K562 (cell line): ENCODE data around the gene SETX.

Experiments
- ATF7 ChIP-seq: fragments of 450-650 bp; IDR thresholded peaks from 2 replicates; pipeline ENCODE4 v1.7.1; 2014; ENCODE audit warnings: mild to moderate bottlenecking, moderate library complexity
- ETV1 ChIP-seq: fragments of 450-650 bp; conservative IDR thresholded peaks from 2 replicates; pipeline ENCODE4 v1.6.1; 2016; ENCODE audit warnings: missing genetic modification characterization, control low read depth, low read depth, missing compliant biosample characterization
- MTA1 ChIP-seq: fragments of 450-650 bp; IDR thresholded peaks from 2 replicates; pipeline ENCODE4 v1.6.1; 2017; ENCODE audit warnings: borderline replicate concordance
- POLR2A ChIP-seq: fragments of 450-650 bp; conservative IDR thresholded peaks from 2 replicates; pipeline ENCODE4 v1.6.1; 2016
- POLR2AphosphoS5 ChIP-seq: IDR thresholded peaks from 2 replicates; pipeline ENCODE4 v1.6.1; 2011; ENCODE audit warnings: mild to moderate bottlenecking, low read depth, low read length, moderate library complexity; ENCODE audit not compliant: control insufficient read depth, insufficient read depth
- SIN3B ChIP-seq: fragments of 450-650 bp; IDR thresholded peaks from 2 replicates; pipeline ENCODE4 v1.6.1; 2017; ENCODE audit warnings: low read depth, mild to moderate bottlenecking, moderate library complexity
- TF ChIP-seq, protein P1 (sequence below), 3 experiments: IDR thresholded peaks in 2 of 3; conservative IDR thresholded peaks in 1 of 3; 2 replicates each; pipeline ENCODE4 v1.5.1; 2011 to 2012; ENCODE audit warnings: low read length in 3 of 3, mild to moderate bottlenecking in 3 of 3, control low read depth in 2 of 3, improper control_type of control experiment in 1 of 3, inconsistent platforms in 1 of 3, low read depth in 1 of 3, mixed read lengths in 1 of 3, moderate library complexity in 1 of 3; ENCODE audit not compliant: insufficient read depth in 2 of 3
- TF ChIP-seq, protein P2 (sequence below): fragments of 200-600 bp; sonication (generic); IDR thresholded peaks from one replicate; pipeline ENCODE4 v1.6.1; 2012; ENCODE audit warnings: mild to moderate bottlenecking, low read depth, low read length, inconsistent platforms
- TF ChIP-seq, protein P3 (sequence below): sonication (generic); formaldehyde crosslinking; IDR thresholded peaks from 2 replicates; pipeline ENCODE4 v1.8.1; 2022; ENCODE audit warnings: missing genetic modification reagents

DNA sequence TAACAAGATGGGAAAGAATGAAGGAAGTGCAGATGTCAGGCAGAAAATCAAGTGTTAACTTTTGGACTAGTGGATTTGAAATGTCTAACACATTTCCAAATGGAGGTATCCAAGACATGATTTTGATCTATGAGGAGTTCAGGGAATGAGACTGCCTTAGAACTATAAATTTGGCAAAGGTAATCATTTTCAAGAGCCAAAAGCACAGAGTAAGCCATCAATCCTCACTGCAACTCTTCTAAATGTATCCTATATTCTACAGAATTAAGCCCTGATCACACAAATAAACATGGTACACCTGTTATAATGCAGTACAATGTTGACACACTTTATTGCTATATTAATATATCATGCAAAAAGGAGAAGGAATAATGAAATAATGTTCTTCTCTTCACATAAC lies 55.6 kb downstream of the SETX start:
- TF ChIP-seq ATF7 (no peak), SIN3B (no peak), POLR2AphosphoS5 (no peak), ETV1 (no peak), POLR2A (no peak), MTA1 (no peak)
- TF ChIP-seq, protein P1, sequence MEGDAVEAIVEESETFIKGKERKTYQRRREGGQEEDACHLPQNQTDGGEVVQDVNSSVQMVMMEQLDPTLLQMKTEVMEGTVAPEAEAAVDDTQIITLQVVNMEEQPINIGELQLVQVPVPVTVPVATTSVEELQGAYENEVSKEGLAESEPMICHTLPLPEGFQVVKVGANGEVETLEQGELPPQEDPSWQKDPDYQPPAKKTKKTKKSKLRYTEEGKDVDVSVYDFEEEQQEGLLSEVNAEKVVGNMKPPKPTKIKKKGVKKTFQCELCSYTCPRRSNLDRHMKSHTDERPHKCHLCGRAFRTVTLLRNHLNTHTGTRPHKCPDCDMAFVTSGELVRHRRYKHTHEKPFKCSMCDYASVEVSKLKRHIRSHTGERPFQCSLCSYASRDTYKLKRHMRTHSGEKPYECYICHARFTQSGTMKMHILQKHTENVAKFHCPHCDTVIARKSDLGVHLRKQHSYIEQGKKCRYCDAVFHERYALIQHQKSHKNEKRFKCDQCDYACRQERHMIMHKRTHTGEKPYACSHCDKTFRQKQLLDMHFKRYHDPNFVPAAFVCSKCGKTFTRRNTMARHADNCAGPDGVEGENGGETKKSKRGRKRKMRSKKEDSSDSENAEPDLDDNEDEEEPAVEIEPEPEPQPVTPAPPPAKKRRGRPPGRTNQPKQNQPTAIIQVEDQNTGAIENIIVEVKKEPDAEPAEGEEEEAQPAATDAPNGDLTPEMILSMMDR (IDR thresholded peaks at IDR 0.05 in 2 of 3, conservative IDR thresholded peaks at IDR 0.05 in 1 of 3; ENCODE audit: insufficient read depth in 2 of 3, low read depth in 1 of 3, low read length in 3 of 3): no peak
- TF ChIP-seq, protein P2, sequence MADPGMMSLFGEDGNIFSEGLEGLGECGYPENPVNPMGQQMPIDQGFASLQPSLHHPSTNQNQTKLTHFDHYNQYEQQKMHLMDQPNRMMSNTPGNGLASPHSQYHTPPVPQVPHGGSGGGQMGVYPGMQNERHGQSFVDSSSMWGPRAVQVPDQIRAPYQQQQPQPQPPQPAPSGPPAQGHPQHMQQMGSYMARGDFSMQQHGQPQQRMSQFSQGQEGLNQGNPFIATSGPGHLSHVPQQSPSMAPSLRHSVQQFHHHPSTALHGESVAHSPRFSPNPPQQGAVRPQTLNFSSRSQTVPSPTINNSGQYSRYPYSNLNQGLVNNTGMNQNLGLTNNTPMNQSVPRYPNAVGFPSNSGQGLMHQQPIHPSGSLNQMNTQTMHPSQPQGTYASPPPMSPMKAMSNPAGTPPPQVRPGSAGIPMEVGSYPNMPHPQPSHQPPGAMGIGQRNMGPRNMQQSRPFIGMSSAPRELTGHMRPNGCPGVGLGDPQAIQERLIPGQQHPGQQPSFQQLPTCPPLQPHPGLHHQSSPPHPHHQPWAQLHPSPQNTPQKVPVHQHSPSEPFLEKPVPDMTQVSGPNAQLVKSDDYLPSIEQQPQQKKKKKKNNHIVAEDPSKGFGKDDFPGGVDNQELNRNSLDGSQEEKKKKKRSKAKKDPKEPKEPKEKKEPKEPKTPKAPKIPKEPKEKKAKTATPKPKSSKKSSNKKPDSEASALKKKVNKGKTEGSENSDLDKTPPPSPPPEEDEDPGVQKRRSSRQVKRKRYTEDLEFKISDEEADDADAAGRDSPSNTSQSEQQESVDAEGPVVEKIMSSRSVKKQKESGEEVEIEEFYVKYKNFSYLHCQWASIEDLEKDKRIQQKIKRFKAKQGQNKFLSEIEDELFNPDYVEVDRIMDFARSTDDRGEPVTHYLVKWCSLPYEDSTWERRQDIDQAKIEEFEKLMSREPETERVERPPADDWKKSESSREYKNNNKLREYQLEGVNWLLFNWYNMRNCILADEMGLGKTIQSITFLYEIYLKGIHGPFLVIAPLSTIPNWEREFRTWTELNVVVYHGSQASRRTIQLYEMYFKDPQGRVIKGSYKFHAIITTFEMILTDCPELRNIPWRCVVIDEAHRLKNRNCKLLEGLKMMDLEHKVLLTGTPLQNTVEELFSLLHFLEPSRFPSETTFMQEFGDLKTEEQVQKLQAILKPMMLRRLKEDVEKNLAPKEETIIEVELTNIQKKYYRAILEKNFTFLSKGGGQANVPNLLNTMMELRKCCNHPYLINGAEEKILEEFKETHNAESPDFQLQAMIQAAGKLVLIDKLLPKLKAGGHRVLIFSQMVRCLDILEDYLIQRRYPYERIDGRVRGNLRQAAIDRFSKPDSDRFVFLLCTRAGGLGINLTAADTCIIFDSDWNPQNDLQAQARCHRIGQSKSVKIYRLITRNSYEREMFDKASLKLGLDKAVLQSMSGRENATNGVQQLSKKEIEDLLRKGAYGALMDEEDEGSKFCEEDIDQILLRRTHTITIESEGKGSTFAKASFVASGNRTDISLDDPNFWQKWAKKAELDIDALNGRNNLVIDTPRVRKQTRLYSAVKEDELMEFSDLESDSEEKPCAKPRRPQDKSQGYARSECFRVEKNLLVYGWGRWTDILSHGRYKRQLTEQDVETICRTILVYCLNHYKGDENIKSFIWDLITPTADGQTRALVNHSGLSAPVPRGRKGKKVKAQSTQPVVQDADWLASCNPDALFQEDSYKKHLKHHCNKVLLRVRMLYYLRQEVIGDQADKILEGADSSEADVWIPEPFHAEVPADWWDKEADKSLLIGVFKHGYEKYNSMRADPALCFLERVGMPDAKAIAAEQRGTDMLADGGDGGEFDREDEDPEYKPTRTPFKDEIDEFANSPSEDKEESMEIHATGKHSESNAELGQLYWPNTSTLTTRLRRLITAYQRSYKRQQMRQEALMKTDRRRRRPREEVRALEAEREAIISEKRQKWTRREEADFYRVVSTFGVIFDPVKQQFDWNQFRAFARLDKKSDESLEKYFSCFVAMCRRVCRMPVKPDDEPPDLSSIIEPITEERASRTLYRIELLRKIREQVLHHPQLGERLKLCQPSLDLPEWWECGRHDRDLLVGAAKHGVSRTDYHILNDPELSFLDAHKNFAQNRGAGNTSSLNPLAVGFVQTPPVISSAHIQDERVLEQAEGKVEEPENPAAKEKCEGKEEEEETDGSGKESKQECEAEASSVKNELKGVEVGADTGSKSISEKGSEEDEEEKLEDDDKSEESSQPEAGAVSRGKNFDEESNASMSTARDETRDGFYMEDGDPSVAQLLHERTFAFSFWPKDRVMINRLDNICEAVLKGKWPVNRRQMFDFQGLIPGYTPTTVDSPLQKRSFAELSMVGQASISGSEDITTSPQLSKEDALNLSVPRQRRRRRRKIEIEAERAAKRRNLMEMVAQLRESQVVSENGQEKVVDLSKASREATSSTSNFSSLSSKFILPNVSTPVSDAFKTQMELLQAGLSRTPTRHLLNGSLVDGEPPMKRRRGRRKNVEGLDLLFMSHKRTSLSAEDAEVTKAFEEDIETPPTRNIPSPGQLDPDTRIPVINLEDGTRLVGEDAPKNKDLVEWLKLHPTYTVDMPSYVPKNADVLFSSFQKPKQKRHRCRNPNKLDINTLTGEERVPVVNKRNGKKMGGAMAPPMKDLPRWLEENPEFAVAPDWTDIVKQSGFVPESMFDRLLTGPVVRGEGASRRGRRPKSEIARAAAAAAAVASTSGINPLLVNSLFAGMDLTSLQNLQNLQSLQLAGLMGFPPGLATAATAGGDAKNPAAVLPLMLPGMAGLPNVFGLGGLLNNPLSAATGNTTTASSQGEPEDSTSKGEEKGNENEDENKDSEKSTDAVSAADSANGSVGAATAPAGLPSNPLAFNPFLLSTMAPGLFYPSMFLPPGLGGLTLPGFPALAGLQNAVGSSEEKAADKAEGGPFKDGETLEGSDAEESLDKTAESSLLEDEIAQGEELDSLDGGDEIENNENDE: no peak
- TF ChIP-seq, protein P3, sequence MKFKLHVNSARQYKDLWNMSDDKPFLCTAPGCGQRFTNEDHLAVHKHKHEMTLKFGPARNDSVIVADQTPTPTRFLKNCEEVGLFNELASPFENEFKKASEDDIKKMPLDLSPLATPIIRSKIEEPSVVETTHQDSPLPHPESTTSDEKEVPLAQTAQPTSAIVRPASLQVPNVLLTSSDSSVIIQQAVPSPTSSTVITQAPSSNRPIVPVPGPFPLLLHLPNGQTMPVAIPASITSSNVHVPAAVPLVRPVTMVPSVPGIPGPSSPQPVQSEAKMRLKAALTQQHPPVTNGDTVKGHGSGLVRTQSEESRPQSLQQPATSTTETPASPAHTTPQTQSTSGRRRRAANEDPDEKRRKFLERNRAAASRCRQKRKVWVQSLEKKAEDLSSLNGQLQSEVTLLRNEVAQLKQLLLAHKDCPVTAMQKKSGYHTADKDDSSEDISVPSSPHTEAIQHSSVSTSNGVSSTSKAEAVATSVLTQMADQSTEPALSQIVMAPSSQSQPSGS (CRISPR knock-in tag): no peak
